Endodermal cell (in vitro differentiated cells): ENCODE results near the gene DHX8. TPM values are rescaled to one million over a fixed set of nuclear protein-coding genes. Genes with fewer than 3 reads are reported as not detected.

Experiments
- DNase-seq: peaks from one replicate; pipeline ENCODE4 v3.0.0-alpha.2; 2017
- H3K27ac ChIP-seq: 2 replicates; pipeline ENCODE4 v1.5.1; 2013; ENCODE audit warnings: mild to moderate bottlenecking, low read depth, low read length, moderate library complexity
- H3K27me3 ChIP-seq: 2 replicates; pipeline ENCODE4 v1.6.1; 2013; ENCODE audit warnings: mild to moderate bottlenecking, low read length, moderate library complexity; ENCODE audit not compliant: insufficient read depth, control insufficient read depth, poor library complexity, severe bottlenecking
- H3K36me3 ChIP-seq: 2 replicates; pipeline ENCODE4 v1.7.0; 2013; ENCODE audit warnings: mild to moderate bottlenecking, low read length, moderate library complexity; ENCODE audit not compliant: control insufficient read depth, insufficient read depth
- H3K4me1 ChIP-seq: one replicate; pipeline ENCODE4 v1.7.0; 2013; ENCODE audit warnings: low read length; ENCODE audit not compliant: control insufficient read depth, insufficient read depth
- H3K4me3 ChIP-seq: 2 replicates; pipeline ENCODE4 v1.5.1; 2013; ENCODE audit warnings: mild to moderate bottlenecking, low read length, moderate library complexity
- H3K9ac ChIP-seq: 2 replicates; pipeline ENCODE4 v1.6.1; 2013; ENCODE audit warnings: mild to moderate bottlenecking, low read length, moderate library complexity; ENCODE audit not compliant: poor library complexity, severe bottlenecking; ENCODE audit errors: extremely low read depth
- H3K9me3 ChIP-seq: 2 replicates; pipeline ENCODE4 v1.6.1; 2013; ENCODE audit warnings: mild to moderate bottlenecking, low read length, moderate library complexity; ENCODE audit not compliant: control insufficient read depth
- H3K27ac Mint-ChIP-seq: 2 replicates; pipeline ENCODE4 v1.8.0; 2020; ENCODE audit warnings: mixed read lengths
- H3K27me3 Mint-ChIP-seq: 2 replicates; pipeline ENCODE4 v1.8.0; 2021; ENCODE audit warnings: mild to moderate bottlenecking, mixed read lengths; ENCODE audit not compliant: insufficient read depth
- H3K36me3 Mint-ChIP-seq: 2 replicates; pipeline ENCODE4 v1.8.0; 2020; ENCODE audit warnings: low read depth, mixed read lengths
- H3K4me1 Mint-ChIP-seq: 2 replicates; pipeline ENCODE4 v1.8.0; 2020; ENCODE audit warnings: mixed read lengths
- H3K4me3 Mint-ChIP-seq: 2 replicates; pipeline ENCODE4 v1.8.0; 2020; ENCODE audit warnings: mild to moderate bottlenecking, moderate library complexity, mixed read lengths
- H3K9me3 Mint-ChIP-seq: 2 replicates; pipeline ENCODE4 v1.8.0; 2020; ENCODE audit warnings: mild to moderate bottlenecking, mixed read lengths
- WGBS, 2 experiments: methylation state at CpG; one replicate each; pipeline versions ENCODE4 v1.1.5 to v1.1.7; 2013; ENCODE audit warnings: missing lambda C conversion rate in 2 of 2, mixed read lengths in 1 of 2; ENCODE audit not compliant: insufficient coverage in 1 of 2, insufficient read length in 1 of 2; 5-methylcytosine and 5-hydroxymethylcytosine counted together
- total RNA-seq, 2 donors: library from RNA; stranded (reverse); fragmentation: NEBNext Ultra II Directional in 1 of 2; extraction: Animal tissue kit (Norgen Biotek cat#: 25700) in 1 of 2; gene quantifications; 2 replicates in 1 of 2; 3 replicates in 1 of 2; pipeline ENCODE4 v1.2.1, GENCODE V29; 2021
- TF ChIP-seq, protein P1 (sequence below): fragments of 200-600 bp; sonication (generic); conservative IDR thresholded peaks from 2 replicates; pipeline ENCODE4 v1.5.0; 2021; ENCODE audit warnings: antibody characterized with exemption, mild to moderate bottlenecking

Gene DHX8
- total RNA-seq, 2 donors from 2014 or later: 53.3 to 57.1 TPM

DNA sequence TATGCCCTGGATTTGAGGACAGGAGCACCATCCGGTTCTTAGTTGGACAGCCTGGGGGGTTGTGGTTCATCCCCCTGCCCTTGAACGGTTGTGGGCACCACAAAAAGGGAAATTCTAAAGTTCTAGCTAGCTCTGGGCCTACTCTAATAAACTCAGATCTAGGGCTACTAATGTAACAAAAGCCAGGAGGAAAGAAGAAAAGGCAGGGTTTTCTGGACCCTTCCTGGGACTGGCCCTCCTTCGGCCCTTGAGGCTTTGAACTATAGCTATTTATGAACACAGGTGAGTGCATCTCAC is 47.3 kb downstream of the DHX8 start:
- peaks cover 37% of the 10 kb centered on the region for H3K4me1 Mint-ChIP-seq
- peak overlapping the region; percentile 32 for H3K27ac ChIP-seq
- H3K27me3 Mint-ChIP-seq: no peaks in the 10 kb centered on the region
- peak overlapping the region; percentile 17 for H3K9ac ChIP-seq
- TF ChIP-seq, protein P1, sequence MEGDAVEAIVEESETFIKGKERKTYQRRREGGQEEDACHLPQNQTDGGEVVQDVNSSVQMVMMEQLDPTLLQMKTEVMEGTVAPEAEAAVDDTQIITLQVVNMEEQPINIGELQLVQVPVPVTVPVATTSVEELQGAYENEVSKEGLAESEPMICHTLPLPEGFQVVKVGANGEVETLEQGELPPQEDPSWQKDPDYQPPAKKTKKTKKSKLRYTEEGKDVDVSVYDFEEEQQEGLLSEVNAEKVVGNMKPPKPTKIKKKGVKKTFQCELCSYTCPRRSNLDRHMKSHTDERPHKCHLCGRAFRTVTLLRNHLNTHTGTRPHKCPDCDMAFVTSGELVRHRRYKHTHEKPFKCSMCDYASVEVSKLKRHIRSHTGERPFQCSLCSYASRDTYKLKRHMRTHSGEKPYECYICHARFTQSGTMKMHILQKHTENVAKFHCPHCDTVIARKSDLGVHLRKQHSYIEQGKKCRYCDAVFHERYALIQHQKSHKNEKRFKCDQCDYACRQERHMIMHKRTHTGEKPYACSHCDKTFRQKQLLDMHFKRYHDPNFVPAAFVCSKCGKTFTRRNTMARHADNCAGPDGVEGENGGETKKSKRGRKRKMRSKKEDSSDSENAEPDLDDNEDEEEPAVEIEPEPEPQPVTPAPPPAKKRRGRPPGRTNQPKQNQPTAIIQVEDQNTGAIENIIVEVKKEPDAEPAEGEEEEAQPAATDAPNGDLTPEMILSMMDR: no peak
- no peak for DNase-seq
- H3K9me3 Mint-ChIP-seq: no peaks in the 10 kb centered on the region
- no peaks in the 10 kb centered on the region for H3K9me3 ChIP-seq
- peak overlapping the region; percentile 94 for H3K27ac Mint-ChIP-seq
- no peaks in the 10 kb centered on the region for H3K27me3 ChIP-seq
- 19 to 73% methylated on average over 1 to 3 of the region's 3 CpGs for WGBS, 2 experiments
- H3K4me3 ChIP-seq: peak overlapping the region; percentile 70
- peak overlapping the region; percentile 53 for H3K4me3 Mint-ChIP-seq
- H3K4me1 ChIP-seq: peaks cover 23% of the 10 kb centered on the region
- H3K36me3 ChIP-seq: peaks cover 71% of the 10 kb centered on the region
- H3K36me3 Mint-ChIP-seq: peaks cover 40% of the 10 kb centered on the region

DNA sequence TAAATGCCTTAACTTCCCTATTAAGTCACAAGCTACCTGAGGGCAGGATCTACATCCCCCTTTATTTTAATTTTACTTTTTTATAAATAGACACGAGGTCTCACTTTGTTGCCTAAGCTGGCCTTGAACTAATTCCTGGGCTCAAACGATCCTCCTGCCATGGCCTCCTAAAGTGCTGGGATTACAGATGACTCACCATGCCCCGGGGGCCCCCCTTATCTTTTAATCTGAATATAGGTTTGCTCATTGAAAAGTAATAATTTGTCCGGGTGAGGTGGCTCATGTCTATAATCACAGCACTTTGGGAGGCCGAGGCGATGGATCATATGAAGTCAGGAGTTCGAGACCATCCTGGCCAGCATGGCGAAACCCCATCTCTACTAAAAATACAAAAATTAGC is 48.2 kb downstream of the DHX8 start:
- no peak overlapping the region for H3K27ac Mint-ChIP-seq

DNA sequence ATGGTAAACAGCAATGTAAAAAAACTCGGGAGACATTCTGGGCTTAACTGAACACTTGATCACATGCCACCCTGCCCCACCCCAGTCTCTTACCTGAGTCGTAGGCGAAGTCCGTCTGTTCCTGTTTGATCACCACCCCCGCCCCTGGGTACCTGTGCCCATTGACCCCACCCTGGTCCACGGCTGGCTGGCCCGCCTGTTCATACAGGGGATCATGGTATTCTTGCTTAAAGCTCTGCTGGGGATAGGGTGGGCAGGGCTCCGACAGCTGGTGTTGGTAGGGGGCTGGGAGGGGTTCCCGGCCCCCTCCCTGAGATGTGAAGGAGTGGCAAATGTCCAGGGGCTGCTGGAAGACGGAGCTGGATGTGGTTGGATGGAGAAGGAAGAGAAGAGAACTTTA is 48.8 kb downstream of the DHX8 start:
- H3K27me3 ChIP-seq: no peaks in the 10 kb centered on the region

More for the DNA sequence above, 48.2 kb downstream of the DHX8 start:
- 61 to 91% methylated on average over 2 to 8 of the region's 8 CpGs for WGBS, 2 experiments
- H3K9me3 Mint-ChIP-seq: no peaks in the 10 kb centered on the region
- H3K4me3 Mint-ChIP-seq: no peak overlapping the region
- peaks cover 48% of the 10 kb centered on the region for H3K36me3 Mint-ChIP-seq
- Histone ChIP-seq H3K27ac (no peak overlapping the region), H3K4me1 (peaks cover 18% of the 10 kb centered on the region), H3K36me3 (peaks cover 73% of the 10 kb centered on the region), H3K27me3 (no peaks in the 10 kb centered on the region), H3K9ac (no peak overlapping the region), H3K9me3 (no peaks in the 10 kb centered on the region), H3K4me3 (no peak overlapping the region)
- DNase-seq: no peak
- TF ChIP-seq, protein P1: no peak
- H3K27me3 Mint-ChIP-seq: no peaks in the 10 kb centered on the region
- H3K4me1 Mint-ChIP-seq: peaks cover 36% of the 10 kb centered on the region

More for the DNA sequence above, 48.8 kb downstream of the DHX8 start:
- H3K36me3 Mint-ChIP-seq: peaks cover 44% of the 10 kb centered on the region
- Histone ChIP-seq H3K4me3 (no peak overlapping the region), H3K36me3 (peaks cover 68% of the 10 kb centered on the region), H3K9ac (no peak overlapping the region), H3K4me1 (peaks cover 18% of the 10 kb centered on the region), H3K9me3 (no peaks in the 10 kb centered on the region), H3K27ac (no peak overlapping the region)
- H3K4me1 Mint-ChIP-seq: peaks cover 33% of the 10 kb centered on the region
- no peak for DNase-seq
- WGBS, 2 experiments: 97 to 100% methylated on average over 6 to 10 of the region's 10 CpGs
- TF ChIP-seq, protein P1: no peak
- H3K9me3 Mint-ChIP-seq: no peaks in the 10 kb centered on the region
- peak overlapping the region; percentile 17 for H3K27ac Mint-ChIP-seq
- H3K27me3 Mint-ChIP-seq: no peaks in the 10 kb centered on the region
- H3K4me3 Mint-ChIP-seq: no peak overlapping the region
